ENCODE measurements around the gene PTCH2. TPM values are rescaled to one million over a fixed set of nuclear protein-coding genes. Genes with fewer than 3 reads are reported as not detected.

PTCH2 gene
- total and polyA plus RNA-seq, 7 donors, result 0.36 to 2.8 (median 0.68) TPM; not detected in 2

DNA sequence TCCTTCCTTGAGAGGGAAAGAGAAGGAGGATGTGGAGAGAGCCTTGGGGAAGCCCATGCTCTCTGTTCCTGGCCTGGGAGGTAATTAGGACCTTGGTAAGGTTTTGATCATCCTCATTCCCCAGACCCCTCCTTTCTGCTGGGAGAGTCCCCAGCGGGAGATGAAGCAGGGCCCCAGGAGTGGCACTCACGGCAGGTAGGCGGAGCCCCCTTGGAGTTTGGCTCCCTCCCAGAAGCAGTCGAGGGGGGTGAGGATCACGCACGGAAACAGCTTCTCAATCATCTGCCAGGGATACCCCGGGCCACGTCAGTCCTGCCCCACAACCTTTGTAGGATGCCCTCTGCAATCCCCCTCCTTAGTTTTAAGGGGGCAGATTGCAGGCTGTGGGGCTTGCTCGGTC lies 11.5 kb downstream of the PTCH2 start:
- H3K9me3 ChIP-seq, result no peaks in the 10 kb centered on the region
- peaks cover 0 to under 1% (median 0%) of the 10 kb centered on the region in 4 donors for H3K36me3 ChIP-seq
- no peak for TF ChIP-seq EP300 (IDR thresholded peaks at IDR 0.05)
- TF ChIP-seq, protein P1, sequence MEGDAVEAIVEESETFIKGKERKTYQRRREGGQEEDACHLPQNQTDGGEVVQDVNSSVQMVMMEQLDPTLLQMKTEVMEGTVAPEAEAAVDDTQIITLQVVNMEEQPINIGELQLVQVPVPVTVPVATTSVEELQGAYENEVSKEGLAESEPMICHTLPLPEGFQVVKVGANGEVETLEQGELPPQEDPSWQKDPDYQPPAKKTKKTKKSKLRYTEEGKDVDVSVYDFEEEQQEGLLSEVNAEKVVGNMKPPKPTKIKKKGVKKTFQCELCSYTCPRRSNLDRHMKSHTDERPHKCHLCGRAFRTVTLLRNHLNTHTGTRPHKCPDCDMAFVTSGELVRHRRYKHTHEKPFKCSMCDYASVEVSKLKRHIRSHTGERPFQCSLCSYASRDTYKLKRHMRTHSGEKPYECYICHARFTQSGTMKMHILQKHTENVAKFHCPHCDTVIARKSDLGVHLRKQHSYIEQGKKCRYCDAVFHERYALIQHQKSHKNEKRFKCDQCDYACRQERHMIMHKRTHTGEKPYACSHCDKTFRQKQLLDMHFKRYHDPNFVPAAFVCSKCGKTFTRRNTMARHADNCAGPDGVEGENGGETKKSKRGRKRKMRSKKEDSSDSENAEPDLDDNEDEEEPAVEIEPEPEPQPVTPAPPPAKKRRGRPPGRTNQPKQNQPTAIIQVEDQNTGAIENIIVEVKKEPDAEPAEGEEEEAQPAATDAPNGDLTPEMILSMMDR (IDR thresholded peaks at IDR 0.05), result no peak
- no peak for TF ChIP-seq POLR2A (IDR thresholded peaks at IDR 0.05)
- TF ChIP-seq POLR2AphosphoS5 (IDR thresholded peaks at IDR 0.05), result no peak
- intact Hi-C loops (cut with DNase I), result no loop called here
- DNase-seq, result no peak
- WGBS, 2 donors, result 20 to 54% methylated on average over 9 of the region's 9 CpGs
- H3K4me1 ChIP-seq, result peaks cover 0 to 7% (median 4%) of the 10 kb centered on the region in 4 donors
- H3K4me3 ChIP-seq, result no peak overlapping the region
- no peaks in the 10 kb centered on the region for H3K27me3 ChIP-seq
- no peak overlapping the region for H3K27ac ChIP-seq

DNA sequence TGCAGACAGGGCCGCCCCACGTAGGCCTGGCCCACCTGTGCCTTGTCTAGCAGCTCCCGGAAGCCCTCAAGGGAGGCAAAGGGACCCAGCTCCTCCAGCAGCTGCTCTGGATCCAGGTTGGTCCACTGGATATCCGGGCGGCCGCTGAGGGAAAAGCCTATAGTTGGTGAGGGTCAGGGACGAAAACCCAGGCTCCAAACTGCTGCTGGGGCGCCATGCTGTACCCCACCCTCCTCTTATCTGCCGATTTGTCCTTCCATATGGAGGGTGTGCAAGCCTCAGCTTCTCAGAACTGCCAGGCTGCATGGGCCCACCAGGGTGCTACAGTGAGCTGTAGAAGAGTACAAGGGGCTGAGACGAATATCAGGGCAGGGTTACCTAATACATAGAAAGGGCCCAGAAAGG lies 12.2 kb downstream of the PTCH2 start:
- no peak for DNase-seq
- H3K27ac ChIP-seq, result no peak overlapping the region
- TF ChIP-seq POLR2AphosphoS5 (IDR thresholded peaks at IDR 0.05) (no peak), EP300 (IDR thresholded peaks at IDR 0.05) (no peak), POLR2A (IDR thresholded peaks at IDR 0.05) (no peak)
- TF ChIP-seq, protein P1 (IDR thresholded peaks at IDR 0.05), result no peak
- no peaks in the 10 kb centered on the region for H3K27me3 ChIP-seq
- WGBS, 2 donors, result 80 to 85% methylated on average over 10 of the region's 10 CpGs
- intact Hi-C loops (cut with DNase I), result no loop called here
- H3K4me3 ChIP-seq, result no peak overlapping the region
- H3K9me3 ChIP-seq, result no peaks in the 10 kb centered on the region
- peaks cover 0 to 3% (median 0%) of the 10 kb centered on the region in 4 donors for H3K36me3 ChIP-seq
- H3K4me1 ChIP-seq, result peaks cover 0 to 3% (median 1%) of the 10 kb centered on the region in 4 donors

DNA sequence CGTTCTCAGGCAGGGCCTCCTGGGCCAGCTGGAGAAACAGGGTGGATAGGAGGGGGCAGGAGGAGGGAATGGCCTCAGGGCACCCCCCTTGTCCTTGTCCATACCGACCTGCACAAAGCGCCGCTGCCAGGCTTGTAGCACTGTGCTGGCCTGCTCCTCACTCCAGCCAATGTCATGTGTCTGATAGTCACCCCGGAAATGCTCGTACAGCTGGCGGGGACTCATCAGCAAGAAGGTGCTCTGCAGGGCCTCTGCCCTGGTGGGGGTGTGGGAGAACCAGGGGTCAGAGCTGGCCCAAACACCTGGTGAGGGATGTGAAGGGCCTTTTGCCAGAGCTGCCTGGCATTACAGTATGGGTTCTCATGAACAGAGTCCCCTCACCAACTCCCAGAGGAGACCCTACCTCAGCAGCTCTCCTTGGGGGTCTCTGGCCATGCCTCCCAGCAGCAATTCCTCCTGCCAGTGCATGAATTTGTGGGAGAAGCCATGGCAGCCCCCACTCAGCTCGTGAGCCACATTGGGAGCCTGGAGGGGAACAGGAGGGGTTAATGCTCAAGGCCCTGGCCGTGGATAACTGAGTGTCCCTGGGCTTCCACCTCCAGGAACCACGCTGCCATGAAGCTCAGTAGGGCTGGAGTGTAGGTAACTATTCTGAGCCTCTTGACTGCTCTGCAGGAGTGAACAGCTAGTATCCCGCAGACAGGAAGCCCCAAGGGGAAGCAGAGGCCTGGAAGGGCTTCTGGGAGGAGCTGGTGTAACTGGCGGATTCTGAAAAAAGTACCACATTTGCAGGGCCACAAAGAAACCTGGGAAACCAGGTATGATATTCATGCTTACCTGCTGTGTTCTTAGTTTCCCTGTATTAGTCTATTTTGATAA lies 13.3 kb downstream of the PTCH2 start:
- intact Hi-C loops (cut with DNase I), result no loop called here
- DNase-seq, result no peak
- WGBS, 2 donors, result 82 to 90% methylated on average over 12 of the region's 12 CpGs

DNA sequence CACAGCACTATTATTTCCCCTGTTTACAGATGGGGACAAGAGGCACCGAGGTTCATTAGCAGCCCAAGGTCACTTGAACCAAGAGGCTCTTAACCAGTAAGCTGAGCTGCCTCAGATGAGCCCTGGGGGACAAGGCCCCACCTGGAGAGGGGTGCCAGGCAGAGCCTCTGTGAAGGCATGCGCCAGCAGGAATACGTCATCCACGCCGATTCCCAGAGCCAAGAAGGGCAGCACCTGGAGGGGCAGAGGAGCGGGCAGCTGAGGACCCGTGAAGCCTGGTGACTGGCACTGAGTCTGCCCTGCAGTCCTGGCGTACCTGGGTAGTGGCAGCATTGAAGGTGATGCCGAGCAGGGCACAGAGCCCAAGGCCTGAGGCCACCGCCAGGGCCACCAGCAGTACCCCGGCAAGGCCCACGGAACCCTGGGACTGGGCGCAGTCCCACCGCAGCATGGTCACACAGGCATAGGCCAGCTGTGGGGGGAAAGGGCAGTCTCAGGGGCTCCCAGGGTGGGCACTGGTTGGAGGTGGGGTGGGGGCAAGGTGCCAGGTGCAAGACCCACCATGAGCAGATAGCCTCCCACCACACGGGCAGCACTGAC lies 14.1 kb downstream of the PTCH2 start:
- Histone ChIP-seq H3K9me3 (no peaks in the 10 kb centered on the region), H3K4me3 (no peak overlapping the region), H3K27ac (no peak overlapping the region), H3K27me3 (no peaks in the 10 kb centered on the region), H3K36me3 (peaks cover 0 to 3% (median 0%) of the 10 kb centered on the region in 4 donors), H3K4me1 (no peaks in the 10 kb centered on the region)
- intact Hi-C loops (cut with DNase I), result no loop called here
- DNase-seq, result no peak
- TF ChIP-seq EP300 (IDR thresholded peaks at IDR 0.05) (no peak), POLR2A (IDR thresholded peaks at IDR 0.05) (no peak), POLR2AphosphoS5 (IDR thresholded peaks at IDR 0.05) (no peak)
- TF ChIP-seq, protein P1 (IDR thresholded peaks at IDR 0.05), result no peak
- 95% methylated on average over 15 of the region's 15 CpGs for WGBS, 2 donors

More for the DNA sequence above, 13.3 kb downstream of the PTCH2 start:
- peaks cover 0 to 3% (median 0%) of the 10 kb centered on the region in 4 donors for H3K36me3 ChIP-seq
- no peak overlapping the region for H3K27ac ChIP-seq
- TF ChIP-seq, protein P1 (IDR thresholded peaks at IDR 0.05), result no peak
- TF ChIP-seq POLR2AphosphoS5 (IDR thresholded peaks at IDR 0.05) (no peak), POLR2A (IDR thresholded peaks at IDR 0.05) (no peak), EP300 (IDR thresholded peaks at IDR 0.05) (no peak)
- H3K9me3 ChIP-seq, result no peaks in the 10 kb centered on the region
- no peaks in the 10 kb centered on the region for H3K27me3 ChIP-seq
- H3K4me1 ChIP-seq, result no peaks in the 10 kb centered on the region
- H3K4me3 ChIP-seq, result no peak overlapping the region
